T-helper 1 cell treated with Interleukin-12 subunit alpha and Interleukin-12 subunit beta and Interleukin-4 antibody, amounts not matched to agents 30 ng/mL and 1 ng/mL, for 36 hours (primary cell): ENCODE measurements around the gene ASPN. TPM values are rescaled to one million over a fixed set of nuclear protein-coding genes. Genes with fewer than 3 reads are reported as not detected.
"Not testable (repeated sequence)": the region's sequence is repeated elsewhere in the genome, so short reads cannot be mapped to it uniquely, and the experiment has no call there.

Experiments used
- intact Hi-C: fragments of 100-400 bp; cut with micrococcal nuclease; formaldehyde crosslinking; loops from one replicate; pipeline ENCODE4 v1.15.1; 2024
- total RNA-seq: library from RNA; stranded (reverse); gene quantifications from 2 replicates; pipeline ENCODE4 v1.2.3, GENCODE V29; 2022

Gene ASPN
- total RNA-seq, 1 donor from 2014 or later = not detected

DNA sequence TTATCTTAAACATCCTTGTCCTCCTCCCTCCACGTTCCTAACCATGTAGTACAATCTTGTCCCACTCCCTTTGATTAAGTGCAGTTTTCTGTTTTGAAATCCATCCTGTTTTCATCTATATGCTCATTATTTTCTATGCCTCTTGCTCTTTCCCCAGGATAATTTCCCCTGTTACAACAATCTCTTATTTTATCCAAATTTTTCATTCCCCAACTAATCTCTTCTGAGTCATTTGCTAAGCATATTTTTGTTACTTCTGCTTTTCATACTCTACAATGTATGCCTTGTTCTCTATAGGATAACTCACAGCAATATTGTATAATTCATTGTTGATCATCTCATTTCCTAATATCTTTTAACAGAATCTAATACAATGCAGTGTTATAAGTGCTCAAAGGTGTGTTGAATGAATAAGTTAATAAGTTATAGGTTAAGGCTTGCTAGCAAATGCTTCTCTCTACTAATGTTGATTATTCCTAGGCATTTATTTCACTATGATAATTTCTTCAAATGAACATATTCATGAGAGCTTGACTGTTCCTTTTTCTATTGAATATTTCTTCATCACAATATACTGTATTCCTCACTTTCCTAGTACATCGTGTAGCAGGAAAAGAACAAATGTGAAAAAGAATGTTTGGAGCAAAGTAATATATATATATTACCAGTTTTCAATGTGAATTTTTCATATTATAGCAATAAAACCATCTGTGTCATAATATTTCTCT, 59.5 kb downstream of the ASPN start:
- intact Hi-C loops = no loop called here

GRCh38 chr9:92414566-92414965, 67.7 kb downstream of the ASPN start:
- intact Hi-C loops = no loop called here

- intact Hi-C loops = not testable (repeated sequence)
Measured at GRCh38 chr9:92411157-92411556, 71.1 kb downstream of the ASPN start.

- intact Hi-C loops = loop anchor here (5.0 kb wide), 1 partner anchor 42 kb away; no protein-coding TSS in a partner anchor
Measured at GRCh38 chr9:92408747-92409478, 73.4 kb downstream of the ASPN start.

- intact Hi-C loops = loop anchor here (2.0 to 5.0 kb wide), 2 partner anchors 41 to 263 kb away; partner anchors contain the start of gene IPPK
Measured at GRCh38 chr9:92407818-92408217, 74.5 kb downstream of the ASPN start.

DNA sequence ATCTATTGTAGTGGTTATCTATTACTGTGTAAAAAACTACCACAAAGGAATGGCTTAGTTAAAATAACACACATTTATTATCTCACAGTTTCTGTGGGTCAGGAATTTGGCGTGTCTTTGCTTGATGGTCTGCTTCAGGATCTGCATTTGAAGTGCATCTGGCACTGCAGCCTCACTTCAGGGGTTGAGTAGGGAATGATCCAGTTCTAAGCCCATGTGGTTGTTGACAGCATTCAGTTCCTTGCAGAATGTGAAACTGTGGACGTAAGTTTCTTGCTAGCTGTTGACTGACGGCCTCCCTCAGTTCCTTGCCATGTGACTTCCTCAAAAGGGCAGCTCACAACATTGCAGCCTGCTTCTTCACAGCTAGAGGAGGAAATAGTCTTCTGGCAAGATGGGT, 75.8 kb downstream of the ASPN start:
- intact Hi-C loops = loop anchor here (1.0 to 5.0 kb wide), 3 partner anchors 39 to 264 kb away; partner anchors contain the start of genes CENPP, IPPK and NOL8

Other genes starting within 250 kb of the ASPN start
- 144 and 146 TPM in 2 replicates for gene IARS1, start 188.8 kb downstream of the ASPN start, total RNA-seq
- gene NOL8, start 157.2 kb downstream of the ASPN start, total RNA-seq = 64.3 and 67.8 TPM in 2 replicates
- 16.6 and 19.4 TPM in 2 replicates for gene CENPP, start 156.6 kb downstream of the ASPN start, total RNA-seq
- 0.15 TPM in 1 of 2 replicates, not detected in the other for gene OGN, start 77.9 kb downstream of the ASPN start, total RNA-seq
- not detected in 2 replicates for gene OMD, start 58.0 kb downstream of the ASPN start, total RNA-seq
- not detected in 2 replicates for gene ECM2, start 53.5 kb upstream of the ASPN start, total RNA-seq
- 15.2 and 17.5 TPM in 2 replicates for gene IPPK, start 187.6 kb upstream of the ASPN start, total RNA-seq